Loucy (cell line): ENCODE data around the gene INTS12.
A peak's percentile ranks its signal among the peaks of the same experiment; 100 is the strongest.
"Not testable (repeated sequence)": the region's sequence is repeated elsewhere in the genome, so short reads cannot be mapped to it uniquely, and the experiment has no call there.

Experiments
- H2AFZ ChIP-seq: fragments of 200-600 bp; sonication (generic); 2 replicates; pipeline ENCODE4 v1.6.0; 2016; ENCODE audit warnings: antibody characterized with exemption, mild to moderate bottlenecking, low read length, moderate library complexity
- H3F3A ChIP-seq: fragments of 200-600 bp; 2 replicates; pipeline ENCODE4 v1.6.0; 2016; ENCODE audit warnings: antibody characterized with exemption, low read depth, mild to moderate bottlenecking
- H3K27me3 ChIP-seq: fragments of 200-600 bp; sonication (generic); 2 replicates; pipeline ENCODE4 v1.6.1; 2014; ENCODE audit warnings: low read length, mild to moderate bottlenecking; ENCODE audit not compliant: insufficient read depth, poor library complexity, severe bottlenecking
- H3K36me3 ChIP-seq: fragments of 200-600 bp; sonication (generic); 2 replicates; pipeline ENCODE4 v1.6.1; 2016; ENCODE audit warnings: low read length; ENCODE audit not compliant: insufficient read depth
- H3K4me1 ChIP-seq: fragments of 200-600 bp; sonication (generic); 2 replicates; pipeline ENCODE4 v1.5.1; 2014; ENCODE audit warnings: low read length, mild to moderate bottlenecking; ENCODE audit not compliant: insufficient read depth, poor library complexity, severe bottlenecking
- H3K4me2 ChIP-seq: fragments of 200-600 bp; sonication (generic); 2 replicates; pipeline ENCODE4 v1.6.0; 2014; ENCODE audit warnings: antibody characterized with exemption, low read length, low read depth, mild to moderate bottlenecking; ENCODE audit not compliant: poor library complexity, severe bottlenecking
- H3K4me3 ChIP-seq: fragments of 200-600 bp; sonication (generic); 2 replicates; pipeline ENCODE4 v1.5.1; 2014; ENCODE audit warnings: low read length, mild to moderate bottlenecking, mixed read lengths; ENCODE audit not compliant: poor library complexity, severe bottlenecking
- H3K79me2 ChIP-seq: fragments of 200-600 bp; sonication (generic); 2 replicates; pipeline ENCODE4 v1.6.1; 2014; ENCODE audit warnings: low read length; ENCODE audit not compliant: insufficient read depth
- H3K9ac ChIP-seq: fragments of 200-600 bp; sonication (generic); 2 replicates; pipeline ENCODE4 v1.6.0; 2014; ENCODE audit warnings: mild to moderate bottlenecking, low read depth, low read length, moderate library complexity; ENCODE audit not compliant: poor library complexity, severe bottlenecking
- H3K9me2 ChIP-seq: fragments of 200-600 bp; sonication (generic); replicated peaks from 2 replicates; pipeline ENCODE4 v1.6.1; 2016; ENCODE audit warnings: low read depth, low read length, mixed read lengths
- H3K9me3 ChIP-seq: fragments of 200-600 bp; sonication (generic); 2 replicates; pipeline ENCODE4 v1.6.1; 2014; ENCODE audit warnings: mild to moderate bottlenecking, antibody characterized with exemption, low read length, low read depth; ENCODE audit not compliant: insufficient read depth
- H4K20me1 ChIP-seq: fragments of 200-600 bp; sonication (generic); 2 replicates; pipeline ENCODE4 v1.6.0; 2014; ENCODE audit warnings: antibody characterized with exemption, low read length, mild to moderate bottlenecking; ENCODE audit not compliant: insufficient read depth, poor library complexity, severe bottlenecking
- CTCF ChIP-seq: fragments of 200-600 bp; sonication (generic); conservative IDR thresholded peaks from 2 replicates; pipeline ENCODE4 v1.5.1; 2014; ENCODE audit warnings: mild to moderate bottlenecking, antibody characterized with exemption, low read length
- EZH2phosphoT487 ChIP-seq: fragments of 200-600 bp; IDR thresholded peaks from 2 replicates; pipeline ENCODE4 v1.6.1; 2018; ENCODE audit warnings: antibody characterized with exemption, mild to moderate bottlenecking, moderate library complexity, borderline replicate concordance

Gene INTS12

GRCh38 chr4:105707782-105708180 lies 708 bp downstream of the INTS12 start:
- Histone ChIP-seq H3K4me2 (peak overlapping the region; percentile 85), H3K9me2 (no peaks in the 10 kb centered on the region), H4K20me1 (peaks cover 11% of the 10 kb centered on the region), H3K36me3 (no peaks in the 10 kb centered on the region), H3K4me1 (peaks cover 42% of the 10 kb centered on the region), H3K4me3 (peak overlapping the region; percentile 97), H3K79me2 (peaks cover 78% of the 10 kb centered on the region), H3K9ac (peak overlapping the region; percentile 85), H2AFZ (peak overlapping the region; percentile 99), H3K9me3 (no peaks in the 10 kb centered on the region), H3K27me3 (no peaks in the 10 kb centered on the region), H3F3A (no peaks in the 10 kb centered on the region)
- TF ChIP-seq CTCF (no peak), EZH2phosphoT487 (no peak)

GRCh38 chr4:105698607-105699006 lies 9.9 kb downstream of the INTS12 start:
- H4K20me1 ChIP-seq = no peaks in the 10 kb centered on the region
- H3K36me3 ChIP-seq = peaks cover 22% of the 10 kb centered on the region
- H3K4me3 ChIP-seq = no peak overlapping the region
- no peaks in the 10 kb centered on the region for H3K9me2 ChIP-seq
- no peak overlapping the region for H3K4me2 ChIP-seq
- H3K27me3 ChIP-seq = no peaks in the 10 kb centered on the region
- peaks cover 4% of the 10 kb centered on the region for H3K4me1 ChIP-seq
- H3K79me2 ChIP-seq = no peaks in the 10 kb centered on the region
- H3K9me3 ChIP-seq = no peaks in the 10 kb centered on the region
- no peak overlapping the region for H3K9ac ChIP-seq
- TF ChIP-seq CTCF = no peak
- TF ChIP-seq EZH2phosphoT487 = no peak
- no peaks in the 10 kb centered on the region for H3F3A ChIP-seq
- no peak overlapping the region for H2AFZ ChIP-seq

GRCh38 chr4:105695832-105696231 lies 12.7 kb downstream of the INTS12 start:
- H3K36me3 ChIP-seq = peaks cover 41% of the 10 kb centered on the region
- not testable (repeated sequence) for H3K4me2 ChIP-seq

GRCh38 chr4:105694812-105695211 lies 13.7 kb downstream of the INTS12 start:
- H3K9me2 ChIP-seq, H3K4me3 ChIP-seq, H3K4me2 ChIP-seq, H3K9ac ChIP-seq, H4K20me1 ChIP-seq, H3K79me2 ChIP-seq, H2AFZ ChIP-seq, H3F3A ChIP-seq, H3K27me3 ChIP-seq, H3K9me3 ChIP-seq, H3K4me1 ChIP-seq: not testable (repeated sequence)
- H3K36me3 ChIP-seq = peaks cover 45% of the 10 kb centered on the region
- TF ChIP-seq CTCF = 0 out of 2 replicates have a peak, but pooled peaks have one; percentile 11

More at GRCh38 chr4:105695832-105696231, 12.7 kb downstream of the INTS12 start:
- not testable (repeated sequence) for H3F3A ChIP-seq, H3K9me2 ChIP-seq, H3K79me2 ChIP-seq, H4K20me1 ChIP-seq, H2AFZ ChIP-seq, H3K9me3 ChIP-seq, H3K4me1 ChIP-seq, H3K4me3 ChIP-seq, H3K9ac ChIP-seq, H3K27me3 ChIP-seq
